ENCODE results near the gene YJEFN3.

YJEFN3 gene

DNA sequence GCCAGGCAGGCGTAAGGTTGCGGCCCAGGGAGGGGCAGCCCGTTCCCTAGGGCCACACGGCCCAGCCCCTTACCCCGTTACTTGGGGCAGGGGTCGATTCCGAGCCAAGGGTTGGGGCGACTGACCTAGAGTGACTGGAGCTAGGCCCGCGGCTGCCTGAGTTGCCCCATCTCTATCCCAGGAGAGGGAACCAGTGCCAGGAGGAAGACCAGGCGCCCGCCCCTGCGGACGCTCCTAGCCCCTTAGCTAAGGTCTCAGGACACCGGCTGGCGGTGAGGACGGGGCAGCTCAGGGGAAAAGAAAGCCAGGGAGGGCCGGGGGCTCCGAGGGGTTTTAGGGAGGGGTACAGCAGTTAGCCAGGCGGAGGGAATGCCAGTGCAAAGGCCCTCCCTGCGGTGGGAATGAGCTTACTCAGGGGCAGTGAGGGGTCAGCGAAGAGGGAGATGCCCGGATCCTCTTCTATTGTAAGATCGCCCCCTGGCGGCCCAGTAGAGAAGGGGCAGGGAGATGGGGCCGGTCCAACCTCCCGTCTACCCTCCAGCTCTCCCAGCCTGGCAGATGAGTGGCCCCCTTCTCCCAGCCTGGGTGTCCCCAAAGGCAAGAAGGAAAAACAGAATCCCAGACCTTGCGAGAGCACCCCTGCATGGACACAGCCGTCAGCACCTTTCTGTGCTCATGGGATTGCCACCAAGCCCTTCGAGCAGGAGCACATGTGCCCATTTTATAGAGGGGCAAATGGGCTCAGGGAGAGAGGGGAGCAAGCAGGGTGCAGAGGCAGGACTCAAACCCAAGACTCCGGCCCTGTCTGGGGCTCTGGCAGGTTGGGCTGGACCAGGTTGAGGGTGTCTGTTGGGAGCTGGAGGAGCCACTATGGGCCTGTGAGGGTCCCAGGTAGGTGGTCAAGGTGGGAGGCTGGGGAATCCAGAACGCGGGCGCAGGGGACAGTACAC, 25.6 kb downstream of the YJEFN3 start:
- no peak for DNase-seq (ENCODE audit: low read depth)

- no peak for DNase-seq (ENCODE audit: low read depth)
These were observed 29.3 kb downstream of the YJEFN3 start for GRCh38 chr19:19558055-19558454.

DNA sequence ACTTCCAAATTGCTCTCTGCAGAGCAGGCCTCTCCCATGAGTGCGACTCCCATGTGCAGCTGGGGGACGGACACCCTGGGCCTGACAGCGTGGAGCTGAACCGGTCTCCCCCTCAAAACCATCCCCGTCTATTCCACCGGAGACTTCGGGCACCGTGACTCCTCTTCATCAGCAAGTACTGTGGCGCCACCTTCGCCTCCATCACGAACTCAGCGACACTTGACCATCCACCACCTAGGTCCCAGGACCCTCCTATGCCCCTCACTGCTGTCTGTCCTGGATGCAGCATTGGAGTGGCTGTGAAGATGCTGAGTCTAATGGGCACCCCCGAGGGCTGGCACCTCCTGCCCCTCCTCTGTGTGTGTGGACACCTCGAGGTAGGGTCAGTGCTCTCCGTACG, 29.9 kb downstream of the YJEFN3 start:
- DNase-seq (ENCODE audit: low read depth), result no peak

DNA sequence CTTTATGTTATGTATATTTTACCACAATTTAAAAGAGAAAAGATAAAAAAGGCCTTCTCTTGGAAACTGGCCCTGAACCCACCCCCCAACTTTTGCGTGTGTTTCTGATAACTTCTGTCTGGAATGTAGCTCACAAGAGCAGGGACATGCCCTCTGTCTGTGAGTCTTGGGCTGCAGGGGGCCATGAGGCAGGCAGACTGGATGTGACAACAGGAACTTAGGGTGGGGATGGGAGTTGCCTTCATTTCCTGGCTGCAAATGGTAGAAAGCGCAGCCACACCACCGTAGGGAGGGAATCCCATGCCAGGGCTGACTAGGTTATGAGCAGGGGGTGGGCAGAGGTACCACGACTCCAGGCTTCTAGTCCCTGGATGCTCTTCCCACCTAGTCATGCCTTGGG, 31.2 kb downstream of the YJEFN3 start:
- DNase-seq (ENCODE audit: low read depth), result no peak

- no peak for DNase-seq (ENCODE audit: low read depth)
These were observed 33.4 kb downstream of the YJEFN3 start for GRCh38 chr19:19561946-19562664.

DNA sequence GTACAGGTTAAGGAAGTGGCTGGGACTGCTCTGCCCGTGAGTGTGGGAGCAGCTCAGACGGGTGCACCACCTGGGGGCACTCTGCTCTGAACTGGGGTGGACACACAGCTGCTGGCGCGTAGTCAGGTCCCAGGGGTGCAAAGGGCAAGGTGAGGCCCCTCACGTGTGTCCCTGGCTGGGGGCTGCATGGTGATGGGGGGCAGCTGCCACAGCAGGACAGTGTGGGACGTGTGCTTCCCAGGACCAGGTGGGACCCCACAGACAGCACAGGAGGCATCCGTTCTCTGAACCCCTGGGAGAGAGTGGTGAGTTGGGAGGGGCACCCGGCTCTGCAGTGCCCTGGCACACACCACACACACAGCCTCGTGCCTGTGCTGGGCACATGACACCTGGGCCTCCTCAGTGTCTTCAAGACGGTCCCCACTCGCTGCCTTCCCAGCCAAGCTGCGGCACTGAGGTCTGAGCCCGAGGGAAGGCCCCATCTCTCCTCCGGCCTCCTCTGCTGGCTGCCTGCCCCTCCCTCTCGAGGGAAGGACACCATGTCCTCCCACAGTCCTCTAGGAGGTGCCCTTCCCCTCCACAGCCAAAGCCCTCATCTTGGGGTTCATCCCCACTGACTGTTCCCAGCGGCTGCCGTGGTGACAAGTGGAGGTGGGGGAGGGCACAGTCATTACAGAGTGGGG, 34.1 kb downstream of the YJEFN3 start:
- DNase-seq (ENCODE audit: low read depth), result no peak

DNA sequence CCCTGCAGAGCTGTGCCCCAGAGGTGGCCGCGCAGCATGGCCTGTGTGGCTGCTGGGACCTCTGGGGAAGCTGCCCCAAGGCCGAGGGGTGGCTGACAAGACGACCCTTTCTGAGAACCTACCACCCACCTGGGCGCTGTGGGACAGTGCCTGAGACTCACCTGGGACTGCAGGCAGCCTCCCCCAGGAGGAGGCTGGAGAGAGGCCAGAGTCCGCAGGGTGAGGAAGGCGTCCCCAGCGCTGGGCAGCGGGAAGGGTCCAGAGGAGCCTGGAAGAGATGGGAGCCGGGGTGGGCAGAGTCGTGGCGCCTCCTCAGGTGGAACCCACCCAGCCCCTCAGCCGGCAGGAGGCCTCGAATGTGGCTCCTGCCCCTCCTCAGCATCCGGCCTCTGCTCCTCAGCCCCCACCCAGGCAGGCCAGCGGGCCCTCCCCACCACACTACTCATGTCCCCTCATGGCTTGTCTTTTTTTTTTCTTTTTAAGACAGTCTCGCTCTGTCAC, 34.7 kb downstream of the YJEFN3 start:
- DNase-seq (ENCODE audit: low read depth), result no peak

DNA sequence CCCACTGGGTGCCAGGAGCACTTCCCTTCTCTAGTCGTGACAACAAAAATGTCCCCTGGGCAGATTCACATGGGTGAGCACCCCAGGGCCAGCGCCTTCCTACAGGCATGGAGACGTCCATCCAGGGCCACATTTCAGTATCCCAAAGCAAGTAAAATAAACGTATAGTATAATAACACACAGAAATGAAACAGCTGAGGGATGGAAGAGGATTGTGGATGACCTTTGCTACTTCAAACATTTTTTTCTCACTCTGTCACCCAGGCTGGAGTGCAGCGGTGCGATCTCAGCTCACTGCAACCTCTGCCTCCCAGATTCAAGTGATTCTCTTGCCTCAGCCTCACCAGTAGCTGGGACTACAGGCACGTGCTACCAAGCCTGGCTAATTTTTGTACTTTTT, 37.6 kb downstream of the YJEFN3 start:
- no peak for DNase-seq (ENCODE audit: low read depth)

DNA sequence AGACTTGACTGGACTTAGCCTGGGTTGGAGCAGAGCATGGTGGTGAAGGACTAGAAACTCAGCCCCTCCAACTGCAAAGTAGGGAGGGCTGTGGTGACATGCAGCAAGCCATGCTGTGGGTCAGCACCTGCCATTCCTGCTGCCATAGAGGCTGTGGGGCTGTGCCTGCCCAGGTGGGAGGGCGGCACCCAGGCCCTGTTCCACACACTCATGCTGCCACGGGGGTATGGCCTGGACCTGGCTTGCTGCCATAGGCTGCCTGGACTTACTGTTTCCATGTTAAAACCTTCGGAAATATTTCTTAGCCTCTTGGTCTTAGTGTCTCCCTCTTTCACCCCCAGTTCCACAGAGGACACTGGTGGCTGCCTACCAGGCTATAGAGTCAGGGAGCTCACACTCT, 38.7 kb downstream of the YJEFN3 start:
- DNase-seq (ENCODE audit: low read depth), result no peak

DNA sequence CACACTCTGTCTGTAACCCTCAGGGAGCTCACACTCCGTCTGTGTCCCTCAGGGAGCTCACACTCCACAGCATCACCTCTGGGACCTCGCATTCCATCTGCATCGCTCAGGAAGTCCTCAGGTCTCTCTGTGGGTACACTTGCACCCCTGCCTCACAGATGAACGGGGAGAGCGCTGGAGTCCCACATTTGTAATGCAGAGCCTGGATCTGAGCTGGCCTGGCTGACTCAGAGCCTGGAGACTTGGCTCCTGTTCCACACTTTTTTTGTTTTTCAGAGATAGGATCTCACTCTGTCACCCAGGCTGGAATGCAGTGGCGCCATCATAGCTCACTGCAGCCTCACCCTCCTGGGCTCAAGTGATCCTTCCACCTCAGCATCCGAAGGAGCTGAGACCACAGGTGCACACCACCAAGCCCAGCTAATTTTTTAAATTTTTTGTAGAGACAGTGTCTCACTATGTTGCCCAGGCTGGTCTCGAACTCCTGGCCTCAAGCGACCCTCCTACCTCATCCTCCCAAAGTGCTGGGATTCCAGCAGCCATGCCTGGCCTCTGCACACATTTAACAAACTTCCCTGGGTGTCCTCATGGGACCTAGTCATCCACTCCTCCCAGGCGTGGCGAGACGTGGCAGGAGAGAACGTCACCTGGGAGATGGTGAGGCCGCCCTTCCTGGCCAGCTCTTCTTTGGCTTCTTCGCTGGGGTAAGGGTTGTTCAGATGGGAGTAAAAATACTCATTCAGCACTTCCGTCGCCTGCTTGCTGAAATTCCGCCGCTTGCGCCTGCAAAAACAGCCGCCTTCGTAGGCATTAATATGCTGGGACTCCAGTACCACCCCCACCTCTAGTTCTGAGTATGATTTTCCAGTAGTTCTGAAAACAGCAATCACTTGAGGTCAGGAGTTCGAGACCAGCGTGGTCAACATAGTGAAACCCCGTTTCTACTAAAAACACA, 40.4 kb downstream of the YJEFN3 start:
- DNase-seq (ENCODE audit: low read depth), result no peak

GRCh38 chr19:19570571-19570970, 41.9 kb downstream of the YJEFN3 start:
- DNase-seq (ENCODE audit: low read depth), result no peak

- DNase-seq (ENCODE audit: low read depth), result no peak
These were observed 42.5 kb downstream of the YJEFN3 start for GRCh38 chr19:19571071-19571786.

DNA sequence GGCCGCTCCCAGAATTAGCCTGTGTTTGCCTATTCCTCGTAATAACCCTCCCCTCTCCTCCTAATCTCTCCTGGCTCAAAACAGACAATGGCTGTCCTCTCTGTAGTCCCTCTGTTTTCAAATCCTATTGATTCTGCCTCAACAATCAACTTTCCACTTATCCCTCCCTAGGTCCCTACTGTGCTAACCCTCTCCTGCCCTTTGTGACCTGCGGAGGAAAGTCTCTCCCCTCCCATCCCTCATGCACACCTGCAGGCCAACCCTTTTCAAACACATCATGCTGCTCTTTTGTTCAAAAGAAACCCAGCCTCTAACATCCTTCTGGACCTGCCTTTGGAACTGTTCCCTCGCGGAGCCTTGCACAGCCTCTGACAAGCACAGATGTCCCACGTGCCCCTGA, 46.7 kb downstream of the YJEFN3 start:
- no peak for DNase-seq (ENCODE audit: low read depth)

DNA sequence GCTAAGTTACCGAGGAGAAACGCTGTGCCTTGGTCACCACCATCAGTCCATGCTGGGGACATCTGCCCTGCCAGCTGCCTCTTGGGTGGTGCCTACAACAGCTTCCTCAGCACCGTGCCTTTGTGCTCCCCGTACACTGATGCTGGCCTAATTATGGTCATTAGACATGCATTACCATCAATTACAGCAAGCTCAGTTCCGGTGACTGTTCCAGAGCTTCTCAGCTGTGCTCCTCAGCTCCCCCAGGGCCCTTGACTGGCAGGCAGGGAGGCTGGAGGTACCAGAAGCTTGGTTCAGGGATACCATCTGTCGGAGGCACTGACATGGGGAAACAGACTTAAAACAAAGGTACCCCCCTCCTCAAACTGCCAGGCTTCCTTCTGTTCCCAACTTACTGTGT, 49.5 kb downstream of the YJEFN3 start:
- DNase-seq (ENCODE audit: low read depth), result no peak

DNA sequence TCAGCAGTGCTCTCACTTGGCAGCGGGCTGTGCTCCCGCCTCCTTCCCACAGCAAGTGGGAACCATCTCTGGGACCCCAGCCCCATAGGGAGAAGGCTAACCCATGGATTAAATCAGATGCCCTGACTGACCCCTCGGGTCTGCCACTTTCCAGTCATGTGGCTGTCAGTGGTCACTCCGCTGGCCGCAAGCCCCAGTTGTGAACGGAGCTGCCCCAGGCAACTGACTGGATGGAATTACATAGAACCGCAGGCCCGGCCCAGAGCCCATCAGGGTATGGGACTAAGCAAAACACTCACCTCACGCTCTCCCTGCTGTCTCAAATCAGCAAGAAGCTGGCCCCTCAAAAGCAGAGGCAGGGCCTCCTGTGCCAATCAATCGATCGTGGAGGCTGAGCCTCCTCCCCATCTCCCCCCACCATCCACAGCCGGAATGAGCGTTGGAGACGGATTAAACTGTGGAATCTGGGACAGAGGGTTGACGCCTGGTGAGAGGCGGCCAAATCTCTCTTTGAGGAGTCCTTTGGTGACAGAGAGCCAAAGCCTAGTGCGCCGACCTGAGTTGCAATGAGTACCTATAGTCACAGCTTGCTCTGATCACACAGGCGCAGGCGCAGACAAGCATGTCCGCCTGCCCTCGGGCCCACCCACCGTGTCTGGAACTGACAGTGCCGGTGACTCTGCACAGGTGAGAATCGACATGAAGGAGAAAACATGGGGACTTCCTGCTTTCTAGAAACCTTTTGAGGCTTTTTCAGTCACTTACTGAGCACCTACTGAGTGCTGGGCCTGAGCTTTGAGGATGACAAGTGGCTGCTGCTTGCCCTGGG, 51.0 kb downstream of the YJEFN3 start:
- no peak for DNase-seq (ENCODE audit: low read depth)

DNA sequence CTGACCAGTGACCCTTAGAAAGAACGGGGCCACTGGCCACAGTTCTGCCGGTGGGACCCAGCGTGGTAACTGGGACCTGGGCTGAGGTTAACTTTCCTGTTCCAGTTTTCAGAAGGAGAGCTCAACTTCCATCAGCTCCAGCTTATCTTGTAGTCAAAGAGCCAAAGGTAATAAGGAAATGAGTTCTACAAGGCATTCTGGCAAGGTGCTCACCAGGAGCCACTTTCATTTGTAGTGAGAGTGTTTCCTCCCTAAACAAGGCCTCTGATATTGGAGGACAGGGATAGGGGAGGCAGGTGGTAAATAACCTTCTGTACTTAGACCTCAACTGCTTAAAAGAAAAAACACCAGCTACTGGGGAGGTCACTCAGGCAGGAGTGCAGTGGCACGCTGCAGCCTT, 51.7 kb downstream of the YJEFN3 start:
- no peak for DNase-seq (ENCODE audit: low read depth)

- no peak for DNase-seq (ENCODE audit: low read depth)
These were observed 52.7 kb downstream of the YJEFN3 start for GRCh38 chr19:19581391-19581790.

GRCh38 chr19:19582471-19582870, 53.8 kb downstream of the YJEFN3 start:
- DNase-seq (ENCODE audit: low read depth), result no peak

GRCh38 chr19:19584356-19584755, 55.6 kb downstream of the YJEFN3 start:
- DNase-seq (ENCODE audit: low read depth), result no peak
